Stimulated activated CD8-positive, alpha-beta memory T cell treated with anti-CD3 and anti-CD28 coated beads, Interleukin-15, amount 100 ng/mL, for 1 hour (primary cell): Measurements from ENCODE around the gene USP9Y.
"Not testable (repeated sequence)": the region's sequence is repeated elsewhere in the genome, so short reads cannot be mapped to it uniquely, and the experiment has no call there.

ENCODE experiments used
- DNase-seq: peaks from one replicate; pipeline ENCODE4 v3.0.0-alpha.2; 2020; ENCODE audit warnings: low read depth

The USP9Y gene, protein sequence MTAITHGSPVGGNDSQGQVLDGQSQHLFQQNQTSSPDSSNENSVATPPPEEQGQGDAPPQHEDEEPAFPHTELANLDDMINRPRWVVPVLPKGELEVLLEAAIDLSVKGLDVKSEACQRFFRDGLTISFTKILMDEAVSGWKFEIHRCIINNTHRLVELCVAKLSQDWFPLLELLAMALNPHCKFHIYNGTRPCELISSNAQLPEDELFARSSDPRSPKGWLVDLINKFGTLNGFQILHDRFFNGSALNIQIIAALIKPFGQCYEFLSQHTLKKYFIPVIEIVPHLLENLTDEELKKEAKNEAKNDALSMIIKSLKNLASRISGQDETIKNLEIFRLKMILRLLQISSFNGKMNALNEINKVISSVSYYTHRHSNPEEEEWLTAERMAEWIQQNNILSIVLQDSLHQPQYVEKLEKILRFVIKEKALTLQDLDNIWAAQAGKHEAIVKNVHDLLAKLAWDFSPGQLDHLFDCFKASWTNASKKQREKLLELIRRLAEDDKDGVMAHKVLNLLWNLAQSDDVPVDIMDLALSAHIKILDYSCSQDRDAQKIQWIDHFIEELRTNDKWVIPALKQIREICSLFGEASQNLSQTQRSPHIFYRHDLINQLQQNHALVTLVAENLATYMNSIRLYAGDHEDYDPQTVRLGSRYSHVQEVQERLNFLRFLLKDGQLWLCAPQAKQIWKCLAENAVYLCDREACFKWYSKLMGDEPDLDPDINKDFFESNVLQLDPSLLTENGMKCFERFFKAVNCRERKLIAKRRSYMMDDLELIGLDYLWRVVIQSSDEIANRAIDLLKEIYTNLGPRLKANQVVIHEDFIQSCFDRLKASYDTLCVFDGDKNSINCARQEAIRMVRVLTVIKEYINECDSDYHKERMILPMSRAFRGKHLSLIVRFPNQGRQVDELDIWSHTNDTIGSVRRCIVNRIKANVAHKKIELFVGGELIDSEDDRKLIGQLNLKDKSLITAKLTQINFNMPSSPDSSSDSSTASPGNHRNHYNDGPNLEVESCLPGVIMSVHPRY (N-terminal part only)

GRCh38 chrY:12701181-12701695 lies at the start of gene USP9Y:
Gene USP9Y (plus strand): TSS chrY:12701231. CDS start chrY:12709448, 8,217 bp downstream.
- no peak for DNase-seq

DNA sequence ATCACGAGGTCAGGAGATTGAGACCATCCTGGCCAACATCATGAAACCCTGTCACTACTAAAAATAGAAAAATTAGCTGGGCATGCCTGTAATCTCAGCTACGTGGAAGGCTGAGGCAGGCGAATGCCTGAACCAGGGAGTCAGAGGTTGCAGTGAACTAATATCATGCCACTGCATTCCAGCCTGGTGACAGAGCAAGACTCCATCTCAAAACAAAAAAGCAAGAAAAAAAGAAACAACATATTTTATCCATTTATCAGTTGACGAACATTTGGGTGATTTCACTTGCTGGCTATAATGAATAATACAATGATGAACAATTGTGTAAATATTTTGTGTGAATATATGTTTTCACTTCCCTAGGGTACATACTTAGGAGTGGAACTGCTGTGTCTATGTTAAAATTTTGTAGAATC lies 49.4 kb upstream of the USP9Y start:
- no peak for DNase-seq

DNA sequence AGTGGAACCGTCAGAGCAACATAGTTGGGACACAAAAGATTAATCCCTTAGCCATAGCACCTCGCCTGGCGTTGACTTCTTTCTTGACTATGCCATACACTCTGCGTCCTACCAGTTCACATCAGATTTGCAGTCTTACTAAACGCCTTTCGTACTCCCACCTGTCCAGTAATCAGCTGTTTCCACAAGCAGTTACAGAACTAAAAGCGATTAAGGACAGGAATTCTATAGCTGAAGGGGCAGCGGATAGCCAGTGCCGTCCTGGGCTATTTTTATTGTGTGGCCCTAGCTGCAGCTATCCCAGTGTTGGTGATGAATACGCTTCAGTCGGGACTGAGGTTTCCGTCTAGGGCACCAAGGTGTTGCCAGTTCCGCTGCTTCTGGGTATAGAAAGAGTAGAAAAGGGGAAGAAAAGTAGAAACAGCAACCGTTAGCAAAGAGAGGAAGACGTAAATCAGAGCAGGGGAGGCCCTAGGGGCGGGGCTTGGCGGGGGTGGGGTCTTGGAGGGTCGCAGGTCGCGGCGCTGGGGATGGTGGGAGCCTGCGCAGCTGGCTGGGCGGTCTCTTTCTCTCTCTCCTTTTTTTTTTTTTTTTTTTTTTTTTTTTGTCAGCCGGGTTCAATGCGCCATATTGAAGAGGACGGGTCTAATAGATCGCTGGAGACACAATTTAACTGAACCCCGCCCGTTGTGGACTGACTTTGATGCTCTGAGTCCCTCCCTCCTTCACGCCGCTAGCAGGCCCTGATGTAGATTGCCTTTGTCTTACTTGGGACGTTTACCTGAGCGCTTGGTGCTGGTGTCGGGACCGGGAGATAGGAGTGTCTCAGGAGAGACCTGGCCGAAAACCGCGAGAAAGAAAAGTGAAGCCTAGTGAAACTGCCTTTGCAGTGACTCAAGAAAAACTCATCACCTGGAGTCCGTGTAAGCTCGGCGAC lies 39.0 kb upstream of the USP9Y start:
- peak; percentile 52 for DNase-seq

GRCh38 chrY:12662745-12663591 lies 38.1 kb upstream of the USP9Y start:
- DNase-seq = no peak

DNA sequence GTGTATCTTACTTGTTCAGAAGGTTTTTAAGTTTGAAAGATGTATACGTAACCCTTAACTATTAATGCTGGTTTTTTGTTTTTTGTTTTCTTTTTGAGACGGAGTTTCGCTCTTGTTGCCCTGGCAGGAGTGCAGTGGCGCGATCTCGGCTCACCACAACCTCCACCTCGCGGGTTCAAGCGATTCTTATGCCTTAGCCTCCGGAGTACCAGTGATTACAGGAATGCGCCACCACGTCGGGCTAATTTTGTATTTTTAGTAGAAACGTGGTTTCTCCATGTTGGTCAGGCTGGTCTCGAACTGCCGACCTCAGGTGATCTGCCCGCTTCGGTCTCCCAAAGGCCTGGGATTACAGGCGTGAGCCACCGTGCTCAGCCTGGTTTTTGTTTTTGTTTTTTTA lies 37.2 kb upstream of the USP9Y start:
- DNase-seq = not testable (repeated sequence)

DNA sequence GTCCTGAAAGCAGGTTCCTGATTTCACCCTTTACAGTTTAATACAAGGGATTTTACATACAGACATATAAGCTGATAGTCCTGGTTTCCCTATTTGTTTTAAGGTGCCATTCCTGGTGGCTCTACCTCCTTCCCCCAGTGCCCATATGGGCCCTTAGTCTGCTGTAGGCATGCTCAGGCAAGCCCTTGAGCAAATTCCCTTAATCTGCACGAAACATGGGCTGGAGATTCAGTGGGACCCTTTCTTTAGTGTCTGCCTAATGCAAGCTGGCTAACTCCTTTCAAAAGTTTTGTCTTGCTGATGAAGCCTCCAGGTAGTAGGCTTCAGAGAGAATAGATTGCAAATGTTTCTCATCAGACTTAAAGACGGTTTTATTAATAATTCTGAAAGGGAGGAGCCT lies 22.9 kb upstream of the USP9Y start:
- DNase-seq = no peak

DNA sequence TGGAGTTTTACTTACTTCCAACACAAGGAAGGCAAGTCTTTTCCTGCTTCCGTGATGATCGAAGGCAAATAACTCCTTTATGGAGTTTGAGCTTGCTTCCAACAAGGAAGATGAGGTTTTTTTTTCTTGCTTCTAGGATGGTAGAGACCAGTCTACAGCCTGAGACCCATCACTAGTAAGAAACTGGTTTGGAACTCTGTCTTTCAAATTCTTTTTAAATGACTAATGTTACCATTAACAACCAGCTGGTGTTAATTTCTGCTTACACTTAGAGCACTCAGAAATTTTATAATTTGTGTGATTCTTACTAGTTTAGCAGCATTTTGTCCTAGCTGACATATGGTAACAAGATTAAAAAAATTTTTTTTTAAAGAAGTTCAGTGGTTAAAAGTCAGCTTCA lies 19.5 kb upstream of the USP9Y start:
- DNase-seq = no peak

DNA sequence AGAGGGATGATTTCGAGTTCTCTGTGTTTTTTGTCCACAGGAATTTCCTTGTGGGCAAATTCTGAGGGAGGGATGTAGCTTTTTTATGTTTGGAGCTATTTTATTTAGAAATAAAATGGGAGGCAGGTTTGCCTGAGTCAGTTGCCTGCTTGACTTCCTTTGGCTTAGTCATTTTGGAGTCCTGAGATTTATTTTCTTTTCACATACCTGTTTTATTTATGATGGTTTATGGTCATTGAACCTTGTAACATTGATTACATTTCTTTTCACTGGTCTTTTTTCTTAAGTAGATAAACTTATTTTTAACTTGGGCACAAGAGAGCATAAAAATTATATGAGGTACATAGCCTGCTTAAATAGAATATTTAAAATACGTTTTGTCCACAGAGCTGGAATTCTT lies 12.7 kb upstream of the USP9Y start:
- DNase-seq = no peak

DNA sequence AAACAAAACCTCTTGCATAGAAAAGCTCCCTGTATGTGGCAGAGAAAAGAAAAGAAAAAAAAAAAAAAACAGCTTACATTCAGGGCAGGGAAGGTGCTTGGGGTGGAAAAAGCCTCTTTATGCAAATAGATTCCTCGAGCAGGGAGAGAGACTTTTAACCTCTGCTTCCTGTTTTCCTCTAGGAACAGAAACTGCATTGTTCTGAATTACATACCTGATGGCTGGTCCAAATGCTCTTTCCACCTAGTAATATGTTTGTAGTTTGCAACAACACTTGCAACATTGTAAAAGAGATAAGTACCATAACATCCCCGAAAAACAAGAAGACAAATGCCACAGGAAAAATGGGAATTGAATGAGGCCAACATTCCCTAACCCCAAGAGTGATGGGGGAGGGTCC lies 944 bp upstream of the USP9Y start:
- no peak for DNase-seq

GRCh38 chrY:12702174-12702573 lies 1.1 kb downstream of the USP9Y start:
- no peak for DNase-seq

- DNase-seq = no peak
Observed at GRCh38 chrY:12710460-12710859, 9.4 kb downstream of the USP9Y start.

DNA sequence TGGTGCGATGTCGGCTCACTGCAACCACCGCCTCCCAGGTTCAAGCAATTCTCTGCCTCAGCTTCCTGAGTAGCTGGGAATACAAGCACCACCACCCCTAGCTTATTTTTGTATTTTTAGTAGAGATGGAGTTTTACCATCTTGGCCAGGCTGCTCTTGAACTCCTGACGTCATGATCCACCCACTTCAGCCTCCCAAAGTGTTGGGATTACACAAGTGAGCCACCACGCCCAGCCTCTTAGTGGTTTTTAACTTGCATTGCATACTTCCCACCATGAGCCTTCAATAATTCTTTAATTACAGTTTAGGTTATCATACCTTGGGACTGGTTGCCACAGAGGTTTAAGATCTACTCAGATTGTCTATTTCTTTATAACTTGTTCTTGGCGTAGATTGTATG lies 14.3 kb downstream of the USP9Y start:
- no peak for DNase-seq

GRCh38 chrY:12729746-12730145 lies 28.7 kb downstream of the USP9Y start:
- no peak for DNase-seq

DNA sequence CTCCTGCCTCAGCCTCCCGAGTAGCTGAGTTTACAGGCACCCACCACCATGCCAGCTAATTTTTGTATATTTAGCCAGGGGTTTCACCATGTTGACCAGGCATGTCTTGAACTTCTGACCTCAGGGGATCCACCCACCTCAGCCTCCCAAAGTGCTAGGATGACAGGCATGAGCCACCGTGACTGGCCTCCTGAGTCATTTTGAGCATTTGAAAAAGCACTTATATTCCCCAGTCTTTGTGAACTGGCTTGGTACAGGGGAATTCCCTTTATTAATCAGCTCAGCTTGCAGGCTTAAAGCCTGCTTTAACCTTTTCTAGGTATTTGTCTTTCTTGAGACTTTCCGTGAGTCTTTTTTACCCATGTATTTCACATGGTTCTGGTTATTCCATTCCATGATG lies 32.6 kb downstream of the USP9Y start:
- DNase-seq = no peak

GRCh38 chrY:12734051-12734450 lies 33.0 kb downstream of the USP9Y start:
- DNase-seq = no peak

GRCh38 chrY:12741414-12741813 lies 40.4 kb downstream of the USP9Y start:
- DNase-seq = no peak

GRCh38 chrY:12742725-12743124 lies 41.7 kb downstream of the USP9Y start:
- no peak for DNase-seq

- DNase-seq = no peak
Observed at GRCh38 chrY:12744091-12744490, 43.1 kb downstream of the USP9Y start.

- DNase-seq = no peak
Observed at GRCh38 chrY:12749293-12749692, 48.3 kb downstream of the USP9Y start.

GRCh38 chrY:12752856-12753255 lies 51.8 kb downstream of the USP9Y start:
- no peak for DNase-seq

DNA sequence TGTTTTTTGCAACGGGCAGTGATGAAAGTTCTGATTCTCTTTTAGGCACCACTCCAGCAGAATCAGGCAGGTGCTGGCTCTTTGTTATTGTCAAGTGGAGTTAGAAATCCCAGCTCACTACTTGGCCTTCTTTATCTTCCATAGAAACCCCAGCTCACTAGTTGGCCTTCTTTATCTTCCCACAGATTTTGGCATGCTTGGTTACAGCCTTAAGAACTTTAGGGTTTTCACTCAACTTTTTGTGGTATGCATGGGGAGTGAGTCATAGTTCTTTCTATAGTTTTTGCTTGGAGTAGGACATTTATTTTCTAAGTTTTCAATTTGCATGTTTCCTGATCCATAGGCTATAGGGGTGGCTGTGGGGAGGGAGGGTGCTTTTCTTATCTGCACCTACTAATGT lies 55.0 kb downstream of the USP9Y start:
- no peak for DNase-seq
